ENCODE data around the gene SLC1A6.
"Not testable (repeated sequence)": the region's sequence is repeated elsewhere in the genome, so short reads cannot be mapped to it uniquely, and the experiment has no call there.

SLC1A6 gene

GRCh38 chr19:14979476-14980255 is at the start of gene SLC1A6:
SLC1A6 (minus strand) TSS chr19:14979864; CDS start chr19:14972910, 6,954 bp downstream.
- no peak for DNase-seq

GRCh38 chr19:15028490-15028889 is 48.8 kb upstream of the SLC1A6 start:
- DNase-seq: no peak

DNA sequence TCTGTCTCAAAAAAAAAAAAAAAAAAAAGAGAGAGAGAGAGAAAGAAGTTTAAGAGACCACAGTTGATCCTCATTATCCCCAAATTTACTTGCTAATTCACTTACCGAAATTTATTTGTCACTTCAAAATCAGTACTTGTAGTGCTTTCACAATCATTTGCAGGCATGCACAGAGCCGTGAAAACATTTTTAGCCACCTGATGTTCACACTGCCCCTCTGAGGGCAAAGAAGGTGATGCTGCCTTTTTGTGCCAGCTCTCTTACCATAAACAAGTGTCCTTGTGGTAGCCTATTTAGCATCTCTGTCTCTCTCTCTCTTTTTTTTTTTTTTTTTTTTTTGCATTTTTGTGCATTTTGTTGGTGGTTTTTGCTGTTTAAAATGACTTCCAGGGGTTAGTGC is 45.6 kb upstream of the SLC1A6 start:
- DNase-seq: no peak

DNA sequence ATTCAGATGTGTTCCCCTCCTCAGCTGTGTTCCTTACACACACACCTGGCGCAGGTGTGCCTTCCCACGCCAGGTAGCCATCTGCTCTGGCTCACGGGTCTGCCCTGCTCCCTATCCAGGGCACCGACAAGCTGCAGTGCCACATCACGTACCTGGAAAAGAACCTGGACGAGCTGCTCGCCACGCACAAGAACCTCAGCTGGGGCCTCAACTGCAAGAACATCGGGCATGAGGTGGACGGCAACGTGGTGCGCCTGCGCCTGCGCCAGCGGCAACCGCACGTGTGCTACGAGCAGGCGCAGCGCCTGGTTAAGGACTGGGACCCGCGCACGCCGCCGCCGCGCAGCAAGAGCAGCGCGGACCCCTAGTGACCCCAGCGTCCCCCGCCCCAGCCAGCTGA is 43.1 kb upstream of the SLC1A6 start:
- DNase-seq: no peak

DNA sequence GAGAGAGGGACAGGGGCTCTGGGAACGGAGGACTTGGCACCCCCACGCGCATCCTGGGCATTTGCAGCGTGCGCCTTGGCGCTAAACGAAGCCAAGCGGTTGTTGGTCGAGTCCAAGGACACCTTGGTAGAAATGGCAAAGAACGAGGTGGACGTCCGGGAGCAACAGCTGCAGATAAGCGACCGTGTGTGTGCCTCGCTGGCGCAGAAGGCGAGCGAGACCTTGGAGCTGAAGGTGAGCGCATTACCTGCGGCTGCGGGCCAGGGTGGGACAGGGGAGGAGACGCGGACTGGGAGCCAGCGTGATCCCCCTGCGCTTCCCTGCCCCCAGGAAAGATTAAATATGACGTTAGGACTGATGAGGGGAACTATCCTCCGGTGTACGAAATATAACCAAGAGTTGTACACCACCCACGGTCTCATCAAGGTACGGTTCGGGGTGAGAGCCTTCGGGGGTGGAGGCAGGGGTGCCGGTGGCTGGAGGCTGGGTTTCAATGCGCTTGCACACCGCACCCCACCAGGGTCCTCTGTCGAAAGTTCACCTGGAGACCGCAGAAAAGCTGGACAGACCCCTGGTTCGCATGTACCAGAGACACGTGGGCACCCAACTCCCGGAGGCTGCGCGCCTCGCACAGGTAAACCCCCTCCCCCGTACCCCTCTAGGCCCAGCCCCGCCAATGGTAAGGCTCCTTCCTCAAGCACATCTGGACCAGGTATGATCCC is 41.8 kb upstream of the SLC1A6 start:
- DNase-seq: no peak

- not testable (repeated sequence) for DNase-seq
Measured at GRCh38 chr19:15018836-15019235, 39.2 kb upstream of the SLC1A6 start.

GRCh38 chr19:15015946-15016542 is 36.4 kb upstream of the SLC1A6 start:
- peak; percentile 2 for DNase-seq

GRCh38 chr19:15014579-15014978 is 34.9 kb upstream of the SLC1A6 start:
- DNase-seq: no peak

GRCh38 chr19:15010501-15011300 is 31.0 kb upstream of the SLC1A6 start:
- DNase-seq: no peak

GRCh38 chr19:15008308-15008707 is 28.6 kb upstream of the SLC1A6 start:
- DNase-seq: no peak

DNA sequence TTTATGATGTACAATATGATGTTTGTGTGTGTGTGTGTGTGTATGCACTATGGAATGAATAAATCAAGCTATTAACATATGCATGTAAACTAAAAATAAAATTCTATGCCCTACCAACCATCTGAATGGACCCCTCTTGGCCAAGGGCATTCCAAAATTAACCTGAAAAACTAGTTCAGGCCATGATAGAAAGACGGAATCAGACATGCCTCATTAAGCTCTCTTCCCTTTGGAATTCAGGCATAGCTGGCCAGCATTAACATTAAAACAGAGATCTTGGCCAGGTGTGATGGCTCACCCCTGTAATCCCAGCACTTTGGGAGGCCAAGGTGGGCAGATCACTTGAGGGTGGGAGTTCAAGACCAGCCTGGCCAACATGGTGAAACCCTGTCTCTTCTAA is 18.3 kb upstream of the SLC1A6 start:
- DNase-seq: no peak

GRCh38 chr19:14992780-14993179 is 13.1 kb upstream of the SLC1A6 start:
- DNase-seq: no peak

- DNase-seq: no peak
Measured at GRCh38 chr19:14985133-14985532, 5.5 kb upstream of the SLC1A6 start.

DNA sequence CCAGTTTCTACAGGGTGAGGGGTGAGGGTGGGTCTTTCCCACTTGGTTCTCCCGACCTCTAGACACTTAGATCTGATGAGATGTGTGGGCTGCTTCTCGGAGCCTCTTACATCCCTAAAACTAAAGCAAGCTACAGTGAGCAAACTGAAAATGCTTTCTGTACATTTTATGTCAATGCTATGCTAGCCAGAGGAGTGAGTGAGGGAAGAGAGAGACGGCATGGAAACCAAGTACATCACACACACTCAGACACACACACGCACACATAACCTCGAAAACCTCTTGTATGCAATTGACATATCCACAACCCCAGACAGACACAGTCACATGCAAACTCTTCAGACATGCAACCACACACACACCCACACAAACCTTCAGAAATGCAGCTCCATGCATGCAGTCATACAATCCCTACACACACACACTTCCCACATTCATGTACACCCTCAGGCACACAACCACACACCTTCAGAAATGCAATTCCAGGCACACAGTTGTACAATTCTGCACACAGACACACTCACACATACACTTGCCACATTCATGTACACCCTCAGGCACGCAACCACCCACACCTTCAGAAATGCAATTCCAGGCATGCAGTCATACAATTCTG is 1.4 kb downstream of the SLC1A6 start:
- DNase-seq: no peak

GRCh38 chr19:14977128-14977527 is 2.5 kb downstream of the SLC1A6 start:
- DNase-seq: no peak

GRCh38 chr19:14974488-14974887 is 5.2 kb downstream of the SLC1A6 start:
- DNase-seq: no peak

DNA sequence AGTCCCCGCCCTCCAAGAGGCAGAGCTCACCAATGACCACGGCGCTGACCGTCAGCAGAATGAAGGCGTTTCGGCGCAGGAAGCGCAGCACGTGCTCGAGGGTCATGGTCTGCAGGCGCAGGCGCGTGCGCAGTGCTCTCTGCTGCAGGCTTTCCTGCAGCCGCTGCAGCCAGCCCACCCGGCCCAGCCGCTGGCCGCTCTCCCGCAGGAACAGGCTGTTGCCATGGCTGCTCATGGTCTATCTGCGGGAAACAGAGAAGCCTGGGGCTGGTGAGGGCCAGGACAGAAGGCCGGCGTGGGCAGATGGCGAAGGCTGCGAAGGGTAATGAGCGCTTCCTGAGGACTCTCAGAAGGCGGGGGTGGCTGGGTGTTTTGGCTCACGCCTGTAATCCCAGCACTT is 7.0 kb downstream of the SLC1A6 start:
- no peak for DNase-seq

GRCh38 chr19:14971474-14971873 is 8.2 kb downstream of the SLC1A6 start:
- no peak for DNase-seq

DNA sequence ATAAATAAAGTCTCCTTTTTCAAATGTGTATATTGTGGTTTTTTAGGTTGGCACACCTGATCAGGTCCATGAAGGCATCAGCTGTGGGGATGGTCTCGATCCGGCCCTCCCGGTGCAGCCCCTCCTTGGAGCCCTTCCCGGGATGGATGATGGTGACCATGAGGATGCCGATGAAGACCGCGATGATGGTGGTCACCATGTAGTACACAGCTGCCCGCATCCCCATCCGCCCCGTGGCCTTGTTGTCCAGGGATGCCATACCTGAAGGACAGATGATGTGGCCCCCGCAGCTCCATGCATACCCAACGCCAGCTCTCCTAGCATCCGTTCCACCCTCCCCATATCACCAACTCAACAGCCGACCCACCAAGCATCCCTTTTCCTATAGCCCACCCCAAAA is 11.4 kb downstream of the SLC1A6 start:
- DNase-seq: no peak

DNA sequence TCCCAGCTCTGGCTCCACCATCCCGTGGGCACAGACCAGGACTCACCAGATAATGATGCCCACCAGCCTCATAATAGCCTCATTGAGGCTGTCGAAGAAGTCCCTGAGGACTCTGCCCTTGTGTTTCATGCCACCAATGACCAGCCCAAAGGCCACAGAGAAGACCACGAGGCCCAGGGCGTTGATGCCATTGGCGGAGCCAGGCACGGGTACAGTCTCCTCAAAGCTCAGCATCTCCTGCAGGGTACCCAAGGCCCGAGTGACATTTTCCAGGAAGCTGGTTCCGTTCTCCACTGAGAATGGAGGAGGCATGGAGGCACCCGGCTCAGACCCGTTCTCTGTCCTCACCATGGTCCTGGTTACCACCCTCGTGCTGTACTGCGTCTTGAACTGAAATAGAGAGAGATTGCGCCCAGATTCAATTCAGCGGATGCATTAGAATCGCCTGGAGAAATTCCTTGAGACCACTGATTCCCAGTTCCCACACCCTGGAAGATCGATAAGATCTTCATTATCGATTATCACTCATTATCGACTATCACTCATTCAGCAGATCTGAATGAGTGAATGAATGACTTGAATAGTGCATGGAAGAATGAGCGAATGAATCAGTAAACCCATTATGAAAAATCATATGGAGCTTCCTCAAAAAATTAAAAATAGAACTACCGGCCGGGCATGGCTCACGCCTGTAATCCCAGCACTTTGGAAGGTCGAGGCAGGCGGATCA is 17.5 kb downstream of the SLC1A6 start:
- no peak for DNase-seq

DNA sequence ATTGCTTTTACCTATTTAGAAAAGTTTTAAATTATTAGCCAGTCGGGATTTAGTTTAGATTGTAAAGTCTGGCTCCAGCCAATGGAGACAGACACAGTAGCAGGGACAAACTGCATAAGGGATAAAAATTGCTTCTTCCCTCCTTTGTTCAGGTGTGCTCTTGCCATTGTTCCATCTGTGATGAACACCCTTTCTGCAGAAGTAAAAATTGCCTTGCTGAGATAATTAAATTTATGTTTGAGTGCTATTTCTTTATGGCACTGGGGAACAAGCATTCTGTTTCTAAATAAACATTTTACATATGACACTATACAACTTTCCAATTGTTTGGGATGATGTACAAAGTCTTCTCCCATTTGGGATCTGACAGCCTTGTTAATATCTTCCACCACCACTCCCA is 20.4 kb downstream of the SLC1A6 start:
- no peak for DNase-seq

GRCh38 chr19:14957464-14957863 is 22.2 kb downstream of the SLC1A6 start:
- DNase-seq: no peak

Measured in fibroblast of upper back skin (primary cell).